CD14-positive monocyte (primary cell): ENCODE data around the gene FAM98C. TPM values are rescaled to one million over a fixed set of nuclear protein-coding genes. Genes with fewer than 3 reads are reported as not detected.
A peak's percentile ranks its signal among the peaks of the same experiment; 100 is the strongest.

ENCODE experiments used
- DNase-seq, 3 donors: peaks; one replicate each; pipeline ENCODE4 v3.0.0-alpha.2; 2011 to 2022
- H2AFZ ChIP-seq: 2 replicates; pipeline ENCODE4 v1.6.0; 2012; ENCODE audit warnings: mild to moderate bottlenecking, low read depth, low read length, inconsistent platforms; ENCODE audit not compliant: insufficient read depth, poor library complexity, severe bottlenecking
- H3K27ac ChIP-seq, 2 donors: 1 replicate in 1 of 2; 2 replicates in 1 of 2; pipeline ENCODE4 v1.5.1; 2012 to 2013; ENCODE audit warnings: low read length in 2 of 2, control low read depth in 1 of 2, inconsistent platforms in 1 of 2, low read depth in 1 of 2, mild to moderate bottlenecking in 1 of 2
- H3K27me3 ChIP-seq, 2 donors: one replicate each; pipeline versions ENCODE4 v1.6.0 to v1.6.1; 2011 to 2013; ENCODE audit warnings: low read length in 2 of 2; ENCODE audit not compliant: control insufficient read depth in 2 of 2, insufficient read depth in 2 of 2
- H3K36me3 ChIP-seq, 2 donors: replicated peaks in 1 of 2; 1 replicate in 1 of 2; 2 replicates in 1 of 2; pipeline versions ENCODE4 v1.5.1 to v1.6.1; 2012 to 2013; ENCODE audit warnings: low read length in 2 of 2, control low read depth in 1 of 2, inconsistent platforms in 1 of 2, mild to moderate bottlenecking in 1 of 2; ENCODE audit not compliant: insufficient read depth in 2 of 2, control insufficient read depth in 1 of 2
- H3K4me1 ChIP-seq, 2 donors: 1 replicate in 1 of 2; 2 replicates in 1 of 2; pipeline versions ENCODE4 v1.5.1 to v1.6.1; 2012 to 2013; ENCODE audit warnings: low read length in 2 of 2, control low read depth in 1 of 2, inconsistent platforms in 1 of 2, mild to moderate bottlenecking in 1 of 2, moderate library complexity in 1 of 2; ENCODE audit not compliant: insufficient read depth in 2 of 2, control insufficient read depth in 1 of 2
- H3K4me2 ChIP-seq: replicated peaks from 2 replicates; pipeline ENCODE3; 2012; ENCODE audit warnings: low read length, moderate library complexity, mild to moderate bottlenecking; ENCODE audit not compliant: poor library complexity, severe bottlenecking; ENCODE audit errors: extremely low read depth
- H3K4me3 ChIP-seq, 3 experiments: fragments of 200-600 bp in 1 of 3; sonication (generic) in 1 of 3; replicated peaks in 1 of 3; 1 replicate in 2 of 3; 2 replicates in 1 of 3; pipeline ENCODE4 v1.5.1; 2011 to 2013; ENCODE audit warnings: low read length in 3 of 3, mild to moderate bottlenecking in 3 of 3, control low read depth in 2 of 3, low read depth in 2 of 3, inconsistent platforms in 1 of 3, moderate library complexity in 1 of 3
- H3K79me2 ChIP-seq: 2 replicates; pipeline ENCODE4 v1.6.0; 2012; ENCODE audit warnings: mild to moderate bottlenecking, control low read depth, inconsistent platforms, low read length, moderate library complexity; ENCODE audit not compliant: insufficient read depth
- H3K9ac ChIP-seq: 2 replicates; pipeline ENCODE4 v1.6.0; 2017; ENCODE audit warnings: low read length, mild to moderate bottlenecking; ENCODE audit not compliant: insufficient read depth, poor library complexity, severe bottlenecking
- H3K9me3 ChIP-seq, 2 donors: replicated peaks in 1 of 2; 1 replicate in 1 of 2; 2 replicates in 1 of 2; pipeline versions ENCODE4 v1.5.1 to v1.6.1; 2012 to 2013; ENCODE audit warnings: low read length in 2 of 2, control low read depth in 1 of 2; ENCODE audit not compliant: control insufficient read depth in 1 of 2, insufficient read depth in 1 of 2
- H4K20me1 ChIP-seq: 2 replicates; pipeline ENCODE4 v1.6.0; 2012; ENCODE audit warnings: mild to moderate bottlenecking, low read length, control low read depth, moderate library complexity; ENCODE audit not compliant: insufficient read depth
- H3K27ac Mint-ChIP-seq, 7 donors: one replicate each; pipeline ENCODE4 v1.8.0; 2020; ENCODE audit warnings: mild to moderate bottlenecking in 7 of 7, mixed read lengths in 7 of 7, moderate library complexity in 6 of 7, inconsistent platforms in 2 of 7
- H3K27me3 Mint-ChIP-seq, 3 donors: one replicate each; pipeline ENCODE4 v1.8.0; 2021 to 2022; ENCODE audit warnings: low read depth in 3 of 3, mild to moderate bottlenecking in 3 of 3, mixed read lengths in 3 of 3, moderate library complexity in 3 of 3, inconsistent platforms in 1 of 3
- H3K36me3 Mint-ChIP-seq, 2 donors: one replicate each; pipeline ENCODE4 v1.8.0; 2020; ENCODE audit warnings: mixed read lengths in 2 of 2, inconsistent platforms in 1 of 2, mild to moderate bottlenecking in 1 of 2
- H3K4me1 Mint-ChIP-seq: one replicate; pipeline ENCODE4 v1.8.0; 2020; ENCODE audit warnings: mild to moderate bottlenecking, mixed read lengths
- H3K4me3 Mint-ChIP-seq, 2 donors: one replicate each; pipeline ENCODE4 v1.8.0; 2020; ENCODE audit warnings: mild to moderate bottlenecking in 2 of 2, mixed read lengths in 2 of 2, moderate library complexity in 1 of 2
- H3K9me3 Mint-ChIP-seq, 7 donors: one replicate each; pipeline ENCODE4 v1.8.0; 2020 to 2022; ENCODE audit warnings: mixed read lengths in 7 of 7, mild to moderate bottlenecking in 6 of 7, moderate library complexity in 6 of 7, inconsistent platforms in 2 of 7
- WGBS: methylation state at CpG from one replicate; pipeline ENCODE4 v1.1.5; 2013; ENCODE audit warnings: missing lambda C conversion rate; ENCODE audit not compliant: insufficient coverage; 5-methylcytosine and 5-hydroxymethylcytosine counted together
- intact Hi-C, 2 donors: fragments of 100-400 bp; cut with micrococcal nuclease; formaldehyde crosslinking; loops; one replicate each; pipeline versions ENCODE4 v1.15.0 to v1.15.1; 2023
- polyA plus RNA-seq, 3 donors: library from polyadenylated mRNA; depleted of rRNA in 1 of 3; unstranded in 2 of 3; stranded (reverse) in 1 of 3; fragments of 300-500 nt in 2 of 3; fragments of >200 nt in 1 of 3; fragmentation: Illumina TruSeq in 2 of 3; gene quantifications; 1 replicate in 2 of 3; 2 replicates in 1 of 3; pipeline ENCODE4 v1.2.3, GENCODE V29; 2012 to 2021
- TF ChIP-seq, protein P1 (sequence below): fragments of 200-600 bp; IDR thresholded peaks from one replicate; pipeline ENCODE4 v1.8.0; 2022; ENCODE audit warnings: antibody characterized with exemption, mild to moderate bottlenecking

Gene FAM98C
- polyA plus RNA-seq, 3 donors = 8.5 to 41.0 (median 12.6) TPM

DNA sequence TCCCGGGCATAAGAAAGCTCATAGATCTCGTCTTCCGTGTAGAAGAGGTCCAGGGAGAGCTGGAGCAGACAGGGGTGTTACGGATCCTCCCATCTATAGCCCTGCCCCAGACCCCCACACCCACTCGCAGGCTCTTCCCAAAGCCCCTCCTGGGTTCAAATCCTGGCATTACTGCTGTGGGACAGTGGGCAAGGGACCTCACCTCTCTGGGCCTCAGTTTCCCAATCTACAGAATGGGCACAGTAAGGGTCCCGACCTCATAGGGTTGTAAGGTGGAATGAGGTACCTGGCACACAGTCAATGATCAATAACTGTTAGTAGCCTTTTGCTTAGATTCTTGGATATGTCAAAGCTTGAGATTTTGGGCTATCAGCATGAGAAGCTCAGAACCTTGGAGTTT lies 10.5 kb downstream of the FAM98C start:
- H4K20me1 ChIP-seq = peaks cover 37% of the 10 kb centered on the region
- intact Hi-C loops = no loop called here
- peaks cover 0 to 3% (median 0%) of the 10 kb centered on the region in 3 donors for H3K27me3 Mint-ChIP-seq
- 83% methylated on average over 1 of the region's 6 CpGs for WGBS
- H3K9me3 ChIP-seq = no peaks in the 10 kb centered on the region
- peaks cover 67 to 84% of the 10 kb centered on the region in 2 donors for H3K36me3 ChIP-seq
- H3K4me1 ChIP-seq = peaks cover 17 to 26% of the 10 kb centered on the region in 2 donors
- no peaks in the 10 kb centered on the region for H3K27me3 ChIP-seq
- no peak overlapping the region for H3K27ac ChIP-seq
- no peak for DNase-seq
- H3K4me1 Mint-ChIP-seq = peaks cover 29% of the 10 kb centered on the region
- H3K9me3 Mint-ChIP-seq = peaks cover 0 to 6% (median 0%) of the 10 kb centered on the region in 7 donors
- H3K4me3 Mint-ChIP-seq = no peak overlapping the region
- TF ChIP-seq, protein P1, sequence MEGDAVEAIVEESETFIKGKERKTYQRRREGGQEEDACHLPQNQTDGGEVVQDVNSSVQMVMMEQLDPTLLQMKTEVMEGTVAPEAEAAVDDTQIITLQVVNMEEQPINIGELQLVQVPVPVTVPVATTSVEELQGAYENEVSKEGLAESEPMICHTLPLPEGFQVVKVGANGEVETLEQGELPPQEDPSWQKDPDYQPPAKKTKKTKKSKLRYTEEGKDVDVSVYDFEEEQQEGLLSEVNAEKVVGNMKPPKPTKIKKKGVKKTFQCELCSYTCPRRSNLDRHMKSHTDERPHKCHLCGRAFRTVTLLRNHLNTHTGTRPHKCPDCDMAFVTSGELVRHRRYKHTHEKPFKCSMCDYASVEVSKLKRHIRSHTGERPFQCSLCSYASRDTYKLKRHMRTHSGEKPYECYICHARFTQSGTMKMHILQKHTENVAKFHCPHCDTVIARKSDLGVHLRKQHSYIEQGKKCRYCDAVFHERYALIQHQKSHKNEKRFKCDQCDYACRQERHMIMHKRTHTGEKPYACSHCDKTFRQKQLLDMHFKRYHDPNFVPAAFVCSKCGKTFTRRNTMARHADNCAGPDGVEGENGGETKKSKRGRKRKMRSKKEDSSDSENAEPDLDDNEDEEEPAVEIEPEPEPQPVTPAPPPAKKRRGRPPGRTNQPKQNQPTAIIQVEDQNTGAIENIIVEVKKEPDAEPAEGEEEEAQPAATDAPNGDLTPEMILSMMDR = no peak
- peaks cover 66 to 84% of the 10 kb centered on the region in 2 donors for H3K36me3 Mint-ChIP-seq
- H2AFZ ChIP-seq = no peak overlapping the region
- H3K9ac ChIP-seq = no peak overlapping the region
- no peak overlapping the region for H3K4me3 ChIP-seq
- H3K4me2 ChIP-seq = no peak overlapping the region
- H3K79me2 ChIP-seq = peaks cover 4% of the 10 kb centered on the region
- H3K27ac Mint-ChIP-seq = no peak overlapping the region

DNA sequence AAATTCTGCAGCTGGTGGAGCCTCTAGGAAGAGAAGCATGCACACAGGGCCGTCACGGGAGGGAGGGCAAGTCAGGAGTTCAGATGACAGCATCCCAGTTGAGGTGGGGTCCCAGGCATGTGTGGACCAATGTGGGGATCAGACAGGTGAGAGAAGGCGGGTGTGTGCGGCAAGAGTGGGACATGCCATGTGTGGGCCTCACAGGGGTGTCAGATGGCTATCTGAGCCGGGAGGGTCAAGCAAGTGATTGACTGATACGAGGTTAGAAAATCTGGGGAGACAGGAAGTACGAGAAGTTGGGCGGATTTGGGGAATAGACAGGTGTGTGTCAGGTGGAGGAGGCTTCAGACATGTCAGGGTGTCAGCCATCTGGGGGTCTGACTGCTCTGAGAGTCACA lies 14.3 kb downstream of the FAM98C start:
- Histone ChIP-seq H3K36me3 (peaks cover 58 to 83% of the 10 kb centered on the region in 2 donors), H3K4me3 (peak overlapping the region in 1 of 3 experiments; percentile 83), H4K20me1 (peaks cover 13% of the 10 kb centered on the region), H3K4me1 (peaks cover 15 to 21% of the 10 kb centered on the region in 2 donors), H2AFZ (no peak overlapping the region), H3K27me3 (no peaks in the 10 kb centered on the region), H3K4me2 (peak overlapping the region; percentile 84), H3K9ac (peak overlapping the region; percentile 53), H3K79me2 (peaks cover 9% of the 10 kb centered on the region), H3K27ac (peak overlapping the region; percentile 86 to 92), H3K9me3 (no peaks in the 10 kb centered on the region)
- peak overlapping the region; percentile 93 to 99 (median 99) for H3K27ac Mint-ChIP-seq
- TF ChIP-seq, protein P1 = no peak
- H3K4me3 Mint-ChIP-seq = peak overlapping the region in 1 of 2 donors; percentile 96
- intact Hi-C loops = loop anchor here in 1 of 2 donors (5.0 kb wide), 1 partner anchor 200 kb away; the partner anchor contains the start of genes EIF3K and MAP4K1
- 86% methylated on average over 7 of the region's 8 CpGs for WGBS
- peaks cover 0 to 3% (median 0%) of the 10 kb centered on the region in 3 donors for H3K27me3 Mint-ChIP-seq
- DNase-seq = no peak
- H3K9me3 Mint-ChIP-seq = peaks cover 0 to 2% (median 0%) of the 10 kb centered on the region in 7 donors
- peaks cover 62 to 75% of the 10 kb centered on the region in 2 donors for H3K36me3 Mint-ChIP-seq
- H3K4me1 Mint-ChIP-seq = peaks cover 27% of the 10 kb centered on the region
